B cell (primary cell): Measurements from ENCODE around the gene NAT10.

Source experiments
- EZH2 ChIP-seq: IDR thresholded peaks from 2 replicates; pipeline ENCODE4 v1.6.1; 2012; ENCODE audit warnings: borderline replicate concordance, low read depth, mild to moderate bottlenecking, moderate library complexity, low read length; ENCODE audit not compliant: insufficient read depth, poor library complexity, severe bottlenecking
- TF ChIP-seq, protein P1 (sequence below): fragments of 200-600 bp; IDR thresholded peaks from one replicate; pipeline ENCODE4 v1.8.0; 2022; ENCODE audit warnings: antibody characterized with exemption, mild to moderate bottlenecking

DNA sequence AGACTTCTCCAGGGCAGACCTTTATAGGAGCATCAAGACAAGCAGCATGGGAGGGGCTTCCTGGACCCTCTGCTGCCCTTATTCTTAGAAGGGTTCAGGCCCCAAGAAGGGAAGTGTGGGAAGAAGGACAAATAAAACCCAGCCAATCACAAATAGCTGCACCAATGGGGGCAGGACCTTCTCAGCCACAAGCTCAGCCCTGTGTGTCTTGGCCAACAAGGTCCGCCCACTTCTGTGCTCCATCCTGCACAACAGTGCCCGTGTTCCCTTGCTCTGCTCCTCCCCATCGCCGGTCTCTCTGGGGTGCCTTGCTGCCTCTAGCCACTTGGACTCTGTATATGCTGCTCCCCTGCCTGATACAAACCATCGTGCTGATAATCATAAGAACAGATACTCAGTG is 86.1 kb downstream of the NAT10 start:
- TF ChIP-seq, protein P1, sequence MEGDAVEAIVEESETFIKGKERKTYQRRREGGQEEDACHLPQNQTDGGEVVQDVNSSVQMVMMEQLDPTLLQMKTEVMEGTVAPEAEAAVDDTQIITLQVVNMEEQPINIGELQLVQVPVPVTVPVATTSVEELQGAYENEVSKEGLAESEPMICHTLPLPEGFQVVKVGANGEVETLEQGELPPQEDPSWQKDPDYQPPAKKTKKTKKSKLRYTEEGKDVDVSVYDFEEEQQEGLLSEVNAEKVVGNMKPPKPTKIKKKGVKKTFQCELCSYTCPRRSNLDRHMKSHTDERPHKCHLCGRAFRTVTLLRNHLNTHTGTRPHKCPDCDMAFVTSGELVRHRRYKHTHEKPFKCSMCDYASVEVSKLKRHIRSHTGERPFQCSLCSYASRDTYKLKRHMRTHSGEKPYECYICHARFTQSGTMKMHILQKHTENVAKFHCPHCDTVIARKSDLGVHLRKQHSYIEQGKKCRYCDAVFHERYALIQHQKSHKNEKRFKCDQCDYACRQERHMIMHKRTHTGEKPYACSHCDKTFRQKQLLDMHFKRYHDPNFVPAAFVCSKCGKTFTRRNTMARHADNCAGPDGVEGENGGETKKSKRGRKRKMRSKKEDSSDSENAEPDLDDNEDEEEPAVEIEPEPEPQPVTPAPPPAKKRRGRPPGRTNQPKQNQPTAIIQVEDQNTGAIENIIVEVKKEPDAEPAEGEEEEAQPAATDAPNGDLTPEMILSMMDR: no peak
- TF ChIP-seq EZH2: no peak
